ENCODE data around the gene CHRNA9. TPM values are rescaled to one million over a fixed set of nuclear protein-coding genes. Genes with fewer than 3 reads are reported as not detected.

CHRNA9 gene
- total and polyA plus RNA-seq, 2 of the 13 experiments (the other 11 are each of a cell fraction or from before 2014, with no cell fraction given): not detected

DNA sequence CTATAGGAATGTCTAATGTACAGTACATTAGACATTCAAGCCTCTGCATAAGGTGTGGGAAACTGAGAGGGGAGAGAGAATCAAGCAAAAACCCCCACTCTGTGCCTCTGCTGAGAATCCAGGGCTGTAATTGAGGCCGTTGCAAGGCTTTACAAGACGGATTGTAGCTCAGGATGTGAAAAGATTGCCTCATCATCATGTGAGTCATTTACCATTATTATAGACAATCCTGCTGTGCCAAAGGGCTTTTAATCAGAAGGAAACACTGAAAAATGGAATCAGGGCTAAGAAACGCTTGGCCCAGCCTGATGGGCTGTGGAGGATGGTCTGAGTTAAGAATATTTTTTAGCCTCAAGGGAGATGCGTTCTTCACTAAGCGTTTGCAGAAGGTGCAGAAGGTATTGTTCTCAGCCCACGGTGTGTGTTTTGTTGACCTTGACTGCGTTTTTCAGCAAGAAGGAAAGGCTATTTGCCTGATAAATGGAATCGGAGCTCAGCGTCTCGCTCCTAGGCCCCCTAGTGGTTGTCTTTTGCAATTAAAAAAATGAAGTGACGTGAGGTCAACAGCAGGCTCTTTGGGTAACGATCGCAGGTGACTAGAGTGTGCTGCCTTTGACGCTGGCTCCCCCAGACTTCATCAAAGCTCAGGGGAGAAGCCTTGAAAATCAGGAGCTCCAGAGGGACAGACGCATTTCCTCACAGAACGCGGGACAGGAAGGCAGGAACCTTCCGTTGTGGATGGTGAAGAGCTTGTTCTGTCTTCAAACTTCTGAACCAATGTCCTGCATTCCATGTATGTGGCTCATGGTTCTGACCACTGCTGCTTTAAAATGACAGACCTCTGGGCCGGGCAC lies 18.1 kb upstream of the CHRNA9 start (continued):
- TF ChIP-seq, protein P1, sequence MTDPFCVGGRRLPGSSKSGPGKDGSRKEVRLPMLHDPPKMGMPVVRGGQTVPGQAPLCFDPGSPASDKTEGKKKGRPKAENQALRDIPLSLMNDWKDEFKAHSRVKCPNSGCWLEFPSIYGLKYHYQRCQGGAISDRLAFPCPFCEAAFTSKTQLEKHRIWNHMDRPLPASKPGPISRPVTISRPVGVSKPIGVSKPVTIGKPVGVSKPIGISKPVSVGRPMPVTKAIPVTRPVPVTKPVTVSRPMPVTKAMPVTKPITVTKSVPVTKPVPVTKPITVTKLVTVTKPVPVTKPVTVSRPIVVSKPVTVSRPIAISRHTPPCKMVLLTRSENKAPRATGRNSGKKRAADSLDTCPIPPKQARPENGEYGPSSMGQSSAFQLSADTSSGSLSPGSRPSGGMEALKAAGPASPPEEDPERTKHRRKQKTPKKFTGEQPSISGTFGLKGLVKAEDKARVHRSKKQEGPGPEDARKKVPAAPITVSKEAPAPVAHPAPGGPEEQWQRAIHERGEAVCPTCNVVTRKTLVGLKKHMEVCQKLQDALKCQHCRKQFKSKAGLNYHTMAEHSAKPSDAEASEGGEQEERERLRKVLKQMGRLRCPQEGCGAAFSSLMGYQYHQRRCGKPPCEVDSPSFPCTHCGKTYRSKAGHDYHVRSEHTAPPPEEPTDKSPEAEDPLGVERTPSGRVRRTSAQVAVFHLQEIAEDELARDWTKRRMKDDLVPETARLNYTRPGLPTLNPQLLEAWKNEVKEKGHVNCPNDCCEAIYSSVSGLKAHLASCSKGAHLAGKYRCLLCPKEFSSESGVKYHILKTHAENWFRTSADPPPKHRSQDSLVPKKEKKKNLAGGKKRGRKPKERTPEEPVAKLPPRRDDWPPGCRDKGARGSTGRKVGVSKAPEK (CRISPR knock-in tag; IDR thresholded peaks at IDR 0.05; ENCODE audit: borderline replicate concordance): peak; percentile 83; the same call in 1 of the 2 replicates
- TF ChIP-seq GABPB1 (CRISPR knock-in tag; IDR thresholded peaks at IDR 0.05) (no peak), MED13 (CRISPR knock-in tag; IDR thresholded peaks at IDR 0.05) (no peak), SALL1 (CRISPR knock-in tag; IDR thresholded peaks at IDR 0.05) (peak; percentile 51), SOX5 (CRISPR knock-in tag; IDR thresholded peaks at IDR 0.05; ENCODE audit: borderline replicate concordance) (0 out of 2 replicates have a peak, but pooled peaks have one; percentile 15), WIZ (CRISPR knock-in tag; IDR thresholded peaks at IDR 0.05) (no peak), ATF1 (CRISPR knock-in tag; IDR thresholded peaks at IDR 0.05) (0 out of 2 replicates have a peak, but pooled peaks have one; percentile 45), FOXA1 (IDR thresholded peaks at IDR 0.05) (no peak), FOXA1 (CRISPR knock-in tag; IDR thresholded peaks at IDR 0.05) (peak; percentile 17; the same call in 1 of the 2 replicates), MIXL1 (CRISPR knock-in tag; IDR thresholded peaks at IDR 0.05) (0 out of 2 replicates have a peak, but pooled peaks have one; percentile 27), FOXO1 (CRISPR knock-in tag; IDR thresholded peaks at IDR 0.05) (0 out of 2 replicates have a peak, but pooled peaks have one; percentile 39), FOXK1 (CRISPR knock-in tag; IDR thresholded peaks at IDR 0.05; ENCODE audit: borderline replicate concordance, low read depth) (peak; percentile 30; the same call in 1 of the 2 replicates), ZNF350 (CRISPR knock-in tag; IDR thresholded peaks at IDR 0.05; ENCODE audit: borderline replicate concordance, low read depth) (peak; percentile 21; the same call in 1 of the 2 replicates)
- TF ChIP-seq, protein P2, sequence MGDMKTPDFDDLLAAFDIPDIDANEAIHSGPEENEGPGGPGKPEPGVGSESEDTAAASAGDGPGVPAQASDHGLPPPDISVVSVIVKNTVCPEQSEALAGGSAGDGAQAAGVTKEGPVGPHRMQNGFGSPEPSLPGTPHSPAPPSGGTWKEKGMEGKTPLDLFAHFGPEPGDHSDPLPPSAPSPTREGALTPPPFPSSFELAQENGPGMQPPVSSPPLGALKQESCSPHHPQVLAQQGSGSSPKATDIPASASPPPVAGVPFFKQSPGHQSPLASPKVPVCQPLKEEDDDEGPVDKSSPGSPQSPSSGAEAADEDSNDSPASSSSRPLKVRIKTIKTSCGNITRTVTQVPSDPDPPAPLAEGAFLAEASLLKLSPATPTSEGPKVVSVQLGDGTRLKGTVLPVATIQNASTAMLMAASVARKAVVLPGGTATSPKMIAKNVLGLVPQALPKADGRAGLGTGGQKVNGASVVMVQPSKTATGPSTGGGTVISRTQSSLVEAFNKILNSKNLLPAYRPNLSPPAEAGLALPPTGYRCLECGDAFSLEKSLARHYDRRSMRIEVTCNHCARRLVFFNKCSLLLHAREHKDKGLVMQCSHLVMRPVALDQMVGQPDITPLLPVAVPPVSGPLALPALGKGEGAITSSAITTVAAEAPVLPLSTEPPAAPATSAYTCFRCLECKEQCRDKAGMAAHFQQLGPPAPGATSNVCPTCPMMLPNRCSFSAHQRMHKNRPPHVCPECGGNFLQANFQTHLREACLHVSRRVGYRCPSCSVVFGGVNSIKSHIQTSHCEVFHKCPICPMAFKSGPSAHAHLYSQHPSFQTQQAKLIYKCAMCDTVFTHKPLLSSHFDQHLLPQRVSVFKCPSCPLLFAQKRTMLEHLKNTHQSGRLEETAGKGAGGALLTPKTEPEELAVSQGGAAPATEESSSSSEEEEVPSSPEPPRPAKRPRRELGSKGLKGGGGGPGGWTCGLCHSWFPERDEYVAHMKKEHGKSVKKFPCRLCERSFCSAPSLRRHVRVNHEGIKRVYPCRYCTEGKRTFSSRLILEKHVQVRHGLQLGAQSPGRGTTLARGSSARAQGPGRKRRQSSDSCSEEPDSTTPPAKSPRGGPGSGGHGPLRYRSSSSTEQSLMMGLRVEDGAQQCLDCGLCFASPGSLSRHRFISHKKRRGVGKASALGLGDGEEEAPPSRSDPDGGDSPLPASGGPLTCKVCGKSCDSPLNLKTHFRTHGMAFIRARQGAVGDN (CRISPR knock-in tag; IDR thresholded peaks at IDR 0.05): peak; percentile 27; the same call in 1 of the 2 replicates
- TF ChIP-seq, protein P3, sequence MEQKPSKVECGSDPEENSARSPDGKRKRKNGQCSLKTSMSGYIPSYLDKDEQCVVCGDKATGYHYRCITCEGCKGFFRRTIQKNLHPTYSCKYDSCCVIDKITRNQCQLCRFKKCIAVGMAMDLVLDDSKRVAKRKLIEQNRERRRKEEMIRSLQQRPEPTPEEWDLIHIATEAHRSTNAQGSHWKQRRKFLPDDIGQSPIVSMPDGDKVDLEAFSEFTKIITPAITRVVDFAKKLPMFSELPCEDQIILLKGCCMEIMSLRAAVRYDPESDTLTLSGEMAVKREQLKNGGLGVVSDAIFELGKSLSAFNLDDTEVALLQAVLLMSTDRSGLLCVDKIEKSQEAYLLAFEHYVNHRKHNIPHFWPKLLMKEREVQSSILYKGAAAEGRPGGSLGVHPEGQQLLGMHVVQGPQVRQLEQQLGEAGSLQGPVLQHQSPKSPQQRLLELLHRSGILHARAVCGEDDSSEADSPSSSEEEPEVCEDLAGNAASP (CRISPR knock-in tag; IDR thresholded peaks at IDR 0.05; ENCODE audit: borderline replicate concordance): peak; percentile 69; the same call in 1 of the 2 replicates
- TF ChIP-seq, protein P4, sequence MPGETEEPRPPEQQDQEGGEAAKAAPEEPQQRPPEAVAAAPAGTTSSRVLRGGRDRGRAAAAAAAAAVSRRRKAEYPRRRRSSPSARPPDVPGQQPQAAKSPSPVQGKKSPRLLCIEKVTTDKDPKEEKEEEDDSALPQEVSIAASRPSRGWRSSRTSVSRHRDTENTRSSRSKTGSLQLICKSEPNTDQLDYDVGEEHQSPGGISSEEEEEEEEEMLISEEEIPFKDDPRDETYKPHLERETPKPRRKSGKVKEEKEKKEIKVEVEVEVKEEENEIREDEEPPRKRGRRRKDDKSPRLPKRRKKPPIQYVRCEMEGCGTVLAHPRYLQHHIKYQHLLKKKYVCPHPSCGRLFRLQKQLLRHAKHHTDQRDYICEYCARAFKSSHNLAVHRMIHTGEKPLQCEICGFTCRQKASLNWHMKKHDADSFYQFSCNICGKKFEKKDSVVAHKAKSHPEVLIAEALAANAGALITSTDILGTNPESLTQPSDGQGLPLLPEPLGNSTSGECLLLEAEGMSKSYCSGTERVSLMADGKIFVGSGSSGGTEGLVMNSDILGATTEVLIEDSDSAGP (CRISPR knock-in tag; IDR thresholded peaks at IDR 0.05; ENCODE audit: borderline replicate concordance): 0 out of 2 replicates have a peak, but pooled peaks have one; percentile 13
- TF ChIP-seq, protein P5, sequence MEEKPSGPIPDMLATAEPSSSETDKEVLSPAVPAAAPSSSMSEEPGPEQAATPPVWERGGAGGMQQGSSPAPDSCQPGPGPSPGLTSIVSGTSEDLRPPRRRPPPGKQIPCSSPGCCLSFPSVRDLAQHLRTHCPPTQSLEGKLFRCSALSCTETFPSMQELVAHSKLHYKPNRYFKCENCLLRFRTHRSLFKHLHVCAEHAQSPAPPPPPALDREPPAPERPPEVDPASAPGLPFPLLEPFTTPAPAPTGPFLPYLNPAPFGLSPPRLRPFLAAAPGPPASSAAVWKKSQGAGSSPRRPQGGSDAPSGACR (CRISPR knock-in tag; IDR thresholded peaks at IDR 0.05): no peak
